ENCODE data around the gene ATRN.

ATRN gene

GRCh38 chr20:3679749-3680700, 209.2 kb downstream of the ATRN start:
- DNase-seq = no peak

- no peak for DNase-seq
These were observed 210.0 kb downstream of the ATRN start for GRCh38 chr20:3680701-3681351.

- DNase-seq = no peak
These were observed 210.6 kb downstream of the ATRN start for GRCh38 chr20:3681352-3681930.

GRCh38 chr20:3681931-3682781, 211.3 kb downstream of the ATRN start, which contains the start of gene ADAM33:
ADAM33 (minus strand) TSS chr20:3682010; CDS start chr20:3682004, 6 bp downstream.
- DNase-seq = no peak

- DNase-seq = no peak
These were observed 214.5 kb downstream of the ATRN start for GRCh38 chr20:3685341-3685740.

- DNase-seq = no peak
These were observed 215.6 kb downstream of the ATRN start for GRCh38 chr20:3686421-3686820.

- DNase-seq = no peak
These were observed 216.1 kb downstream of the ATRN start for GRCh38 chr20:3686867-3687321.

GRCh38 chr20:3687655-3688054, 216.8 kb downstream of the ATRN start:
- DNase-seq = no peak

GRCh38 chr20:3689978-3690377, 219.2 kb downstream of the ATRN start:
- DNase-seq = no peak

GRCh38 chr20:3690413-3690812, 219.6 kb downstream of the ATRN start:
- no peak for DNase-seq

- no peak for DNase-seq
These were observed 220.5 kb downstream of the ATRN start for GRCh38 chr20:3691306-3691705.

GRCh38 chr20:3691897-3692296, 221.1 kb downstream of the ATRN start:
- DNase-seq = no peak

- DNase-seq = no peak
These were observed 222.0 kb downstream of the ATRN start for GRCh38 chr20:3692706-3693294.

GRCh38 chr20:3693376-3693775, 222.6 kb downstream of the ATRN start:
- no peak for DNase-seq

- no peak for DNase-seq
These were observed 224.0 kb downstream of the ATRN start for GRCh38 chr20:3694864-3695263.

- DNase-seq = no peak
These were observed 225.4 kb downstream of the ATRN start for GRCh38 chr20:3696200-3696599.

- no peak for DNase-seq
These were observed 226.1 kb downstream of the ATRN start for GRCh38 chr20:3696745-3697587.

- DNase-seq = no peak
These were observed 226.9 kb downstream of the ATRN start for GRCh38 chr20:3697588-3698305.

- no peak for DNase-seq
These were observed 227.8 kb downstream of the ATRN start for GRCh38 chr20:3698591-3699001.

GRCh38 chr20:3699037-3699436, 228.2 kb downstream of the ATRN start:
- no peak for DNase-seq

Data from CD4-positive, alpha-beta T cell treated with Interleukin-17A for 4 hours (primary cell).